Right lobe of liver (tissue), 4 donors: ENCODE data around the gene BCDIN3D.

ENCODE experiments used
- POLR2A ChIP-seq: fragments of 450-650 bp; IDR thresholded peaks from one replicate; pipeline ENCODE4 v1.6.1; 2017; ENCODE audit warnings: antibody characterized with exemption, mild to moderate bottlenecking
- TF ChIP-seq, protein P1 (sequence below), 4 donors: fragments of 200-600 bp in 3 of 4; fragments of 450-650 bp in 1 of 4; IDR thresholded peaks; one replicate each; pipeline versions ENCODE4 v1.5.1 to v1.8.0; 2016 to 2022; ENCODE audit warnings: antibody characterized with exemption in 4 of 4, mild to moderate bottlenecking in 2 of 4
- donor health status: DM: no; HTN: no; CAD: no.
- donor health status: DM: no; HTN: no; CAD: no.
- donor health status: DM: no; HTN: yes; CAD: no.

DNA sequence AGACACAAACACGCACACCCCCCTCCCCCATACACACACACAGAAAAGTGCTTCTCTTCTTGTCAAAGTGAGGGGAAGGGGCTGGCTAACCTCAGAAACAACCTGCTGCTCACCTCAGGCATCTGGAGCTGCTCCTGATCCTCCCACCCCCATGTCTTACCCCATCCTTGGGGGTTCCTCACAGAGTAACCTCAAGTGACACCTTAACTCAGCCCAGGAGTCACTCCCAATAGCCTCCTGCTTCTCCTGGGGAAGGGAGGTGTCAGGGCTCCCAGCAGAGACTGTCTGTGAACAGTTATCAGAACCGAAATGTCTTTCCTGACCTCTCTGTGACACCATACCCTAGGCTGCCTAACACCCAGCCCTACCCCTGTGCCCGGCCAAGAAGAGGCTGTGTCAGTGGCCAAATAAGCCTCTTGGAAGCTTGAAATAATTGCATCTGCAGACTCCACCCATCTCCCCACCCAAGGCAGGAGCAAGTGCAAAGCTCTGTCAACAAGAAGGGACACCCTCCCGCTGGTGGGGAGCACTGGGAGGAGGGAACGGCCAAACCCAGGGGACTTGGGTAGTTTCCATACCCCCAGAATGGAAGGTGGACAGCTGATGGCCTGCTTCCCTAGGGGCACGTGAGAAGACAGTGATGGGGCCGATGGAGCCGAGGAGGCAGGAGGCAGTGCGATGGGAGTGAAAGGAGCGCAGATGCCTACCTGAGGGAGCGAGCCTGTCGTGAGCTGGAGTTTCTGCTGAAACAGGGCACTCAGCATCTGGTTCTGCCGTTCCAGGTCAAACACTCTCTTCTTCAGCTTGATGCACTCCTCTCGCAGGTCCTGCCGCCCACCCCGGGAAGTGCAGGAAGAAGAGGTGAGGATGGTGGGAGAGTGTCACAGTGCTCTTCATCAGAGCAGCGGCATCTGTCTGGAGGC is 41.5 kb downstream of the BCDIN3D start:
- TF ChIP-seq POLR2A, result no peak
- TF ChIP-seq, protein P1, sequence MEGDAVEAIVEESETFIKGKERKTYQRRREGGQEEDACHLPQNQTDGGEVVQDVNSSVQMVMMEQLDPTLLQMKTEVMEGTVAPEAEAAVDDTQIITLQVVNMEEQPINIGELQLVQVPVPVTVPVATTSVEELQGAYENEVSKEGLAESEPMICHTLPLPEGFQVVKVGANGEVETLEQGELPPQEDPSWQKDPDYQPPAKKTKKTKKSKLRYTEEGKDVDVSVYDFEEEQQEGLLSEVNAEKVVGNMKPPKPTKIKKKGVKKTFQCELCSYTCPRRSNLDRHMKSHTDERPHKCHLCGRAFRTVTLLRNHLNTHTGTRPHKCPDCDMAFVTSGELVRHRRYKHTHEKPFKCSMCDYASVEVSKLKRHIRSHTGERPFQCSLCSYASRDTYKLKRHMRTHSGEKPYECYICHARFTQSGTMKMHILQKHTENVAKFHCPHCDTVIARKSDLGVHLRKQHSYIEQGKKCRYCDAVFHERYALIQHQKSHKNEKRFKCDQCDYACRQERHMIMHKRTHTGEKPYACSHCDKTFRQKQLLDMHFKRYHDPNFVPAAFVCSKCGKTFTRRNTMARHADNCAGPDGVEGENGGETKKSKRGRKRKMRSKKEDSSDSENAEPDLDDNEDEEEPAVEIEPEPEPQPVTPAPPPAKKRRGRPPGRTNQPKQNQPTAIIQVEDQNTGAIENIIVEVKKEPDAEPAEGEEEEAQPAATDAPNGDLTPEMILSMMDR (IDR thresholded peaks at IDR 0.05), result no peak
